Stimulated activated CD4-positive, alpha-beta T cell treated with anti-CD3 and anti-CD28 coated beads, Interleukin-1b, Interleukin-23, amount 100 ng/mL, for 1 hour (primary cell): ENCODE results near the gene PCED1A.
"Not testable (repeated sequence)": the region's sequence is repeated elsewhere in the genome, so short reads cannot be mapped to it uniquely, and the experiment has no call there.

Experiments used
- DNase-seq, 2 donors: peaks; one replicate each; pipeline ENCODE4 v3.0.0-alpha.2; 2020; ENCODE audit warnings: low read depth in 2 of 2

The PCED1A gene

GRCh38 chr20:2826655-2827054 is 13.8 kb downstream of the PCED1A start:
- no peak for DNase-seq

GRCh38 chr20:2825761-2826160 is 14.7 kb downstream of the PCED1A start:
- DNase-seq, result no peak

GRCh38 chr20:2822073-2822472 is 18.4 kb downstream of the PCED1A start:
- DNase-seq, result no peak

- DNase-seq, result no peak
These were observed 19.3 kb downstream of the PCED1A start for GRCh38 chr20:2820896-2821869.

GRCh38 chr20:2820084-2820895 is 20.2 kb downstream of the PCED1A start:
- no peak for DNase-seq

- no peak for DNase-seq
These were observed 22.4 kb downstream of the PCED1A start for GRCh38 chr20:2817891-2818595.

GRCh38 chr20:2817341-2817726 is 23.1 kb downstream of the PCED1A start:
- DNase-seq, result no peak

- no peak for DNase-seq
These were observed 23.7 kb downstream of the PCED1A start for GRCh38 chr20:2816583-2817340.

GRCh38 chr20:2816030-2816582 is 24.3 kb downstream of the PCED1A start, which contains the start of gene TMEM239:
Gene TMEM239, plus strand, starts transcription at chr20:2816364. Its CDS starts 191 bp downstream, at chr20:2816555.
- no peak for DNase-seq

- DNase-seq, result no peak
These were observed 25.1 kb downstream of the PCED1A start for GRCh38 chr20:2815242-2815900.

GRCh38 chr20:2814587-2815051 is 25.8 kb downstream of the PCED1A start, which contains the start of gene C20orf141:
Gene C20orf141, plus strand, starts transcription at chr20:2814987. Its CDS starts 198 bp downstream, at chr20:2815185.
- no peak for DNase-seq

- DNase-seq, result no peak
These were observed 26.4 kb downstream of the PCED1A start for GRCh38 chr20:2814076-2814475.

- no peak for DNase-seq
These were observed 28.3 kb downstream of the PCED1A start for GRCh38 chr20:2812189-2812588.

GRCh38 chr20:2809690-2810089 is 30.8 kb downstream of the PCED1A start:
- no peak for DNase-seq

GRCh38 chr20:2807929-2808328 is 32.5 kb downstream of the PCED1A start:
- not testable (repeated sequence) for DNase-seq

GRCh38 chr20:2807019-2807418 is 33.4 kb downstream of the PCED1A start:
- no peak for DNase-seq

- no peak for DNase-seq
These were observed 34.1 kb downstream of the PCED1A start for GRCh38 chr20:2806351-2806701.

GRCh38 chr20:2805689-2806350 is 34.6 kb downstream of the PCED1A start:
- no peak for DNase-seq

- no peak for DNase-seq
These were observed 35.4 kb downstream of the PCED1A start for GRCh38 chr20:2804852-2805688.
